Muscle layer of duodenum (tissue), 2 donors: ENCODE data around the gene HTR7.
A peak's percentile ranks its signal among the peaks of the same experiment; 100 is the strongest.
"Not testable (repeated sequence)": the region's sequence is repeated elsewhere in the genome, so short reads cannot be mapped to it uniquely, and the experiment has no call there.

Source experiments
- H3K27ac ChIP-seq: one replicate; pipeline ENCODE4 v1.7.0; 2013; ENCODE audit warnings: mild to moderate bottlenecking, low read length
- H3K27me3 ChIP-seq: one replicate; pipeline ENCODE4 v1.7.0; 2013; ENCODE audit warnings: low read depth, mild to moderate bottlenecking, control low read depth, low read length
- H3K36me3 ChIP-seq, 2 donors: one replicate each; pipeline ENCODE4 v1.7.0; 2013; ENCODE audit warnings: low read length in 2 of 2, control low read depth in 1 of 2, mild to moderate bottlenecking in 1 of 2; ENCODE audit not compliant: insufficient read depth in 2 of 2, control insufficient read depth in 1 of 2
- H3K4me1 ChIP-seq, 2 donors: one replicate each; pipeline ENCODE4 v1.7.0; 2013; ENCODE audit warnings: low read length in 2 of 2, mild to moderate bottlenecking in 2 of 2, control low read depth in 1 of 2, moderate library complexity in 1 of 2; ENCODE audit not compliant: insufficient read depth in 2 of 2, control insufficient read depth in 1 of 2
- H3K4me3 ChIP-seq, 2 donors: one replicate each; pipeline ENCODE4 v1.7.0; 2013; ENCODE audit warnings: low read length in 2 of 2, low read depth in 1 of 2, mild to moderate bottlenecking in 1 of 2
- H3K9me3 ChIP-seq, 2 donors: one replicate each; pipeline ENCODE4 v1.7.0; 2013; ENCODE audit warnings: low read length in 2 of 2, control low read depth in 1 of 2, mild to moderate bottlenecking in 1 of 2; ENCODE audit not compliant: control insufficient read depth in 1 of 2
- donor health status: healthy.

The HTR7 gene

DNA sequence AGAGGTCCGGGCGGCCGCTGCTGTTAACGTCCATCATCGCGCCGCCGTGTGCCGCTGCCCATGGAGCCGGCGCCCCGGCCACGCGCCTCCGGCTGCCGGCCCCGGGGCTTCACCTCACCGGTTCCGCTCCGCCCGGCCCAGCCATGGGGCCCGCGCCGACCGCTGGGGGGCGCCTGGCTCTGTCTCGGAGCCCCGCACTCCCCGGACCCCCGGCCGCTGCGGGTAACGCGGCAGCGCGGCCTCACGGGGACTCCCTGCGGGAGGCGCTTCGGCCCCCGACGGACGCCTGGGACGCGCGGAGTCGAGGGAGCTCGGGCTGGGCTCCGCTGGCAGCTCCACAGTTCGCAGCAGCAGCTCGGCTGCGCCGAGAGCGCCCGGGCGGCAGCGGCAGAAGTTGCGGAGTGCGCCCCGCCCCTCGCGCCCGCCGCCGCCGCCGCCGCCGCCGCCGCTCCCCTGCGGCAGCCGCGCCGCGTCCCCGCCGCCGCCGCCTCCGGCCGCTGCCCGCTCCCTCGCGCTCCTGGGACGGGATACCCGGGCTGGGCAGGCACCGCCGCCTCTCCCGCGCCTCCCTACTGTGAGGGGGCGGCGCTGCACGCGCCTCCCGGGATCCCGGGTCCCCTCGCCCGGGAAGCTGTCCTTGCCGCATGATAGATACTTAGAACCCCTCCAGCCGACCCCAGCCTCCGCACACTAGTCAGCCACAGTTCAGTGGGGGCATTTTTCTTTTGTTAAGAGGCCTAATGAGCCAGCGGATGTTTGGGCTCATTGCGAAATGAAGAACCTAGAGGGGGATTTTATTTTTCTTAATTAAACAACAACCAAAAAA, at the start of gene HTR7:
Gene HTR7 (minus strand): TSS at position 405 of the 826 bp plus-strand sequence. CDS start 368 bp downstream, at position 37.
- Histone ChIP-seq H3K4me3 (peak within 1 kb of the TSS; percentile 67 to 73), H3K4me1 (peaks cover 0 to 11% of the 10 kb centered on the region in 2 donors), H3K27ac (peak within 1 kb of the TSS; percentile 52), H3K36me3 (no peaks in the 10 kb centered on the region), H3K9me3 (no peaks in the 10 kb centered on the region), H3K27me3 (peaks cover 18% of the 10 kb centered on the region)

DNA sequence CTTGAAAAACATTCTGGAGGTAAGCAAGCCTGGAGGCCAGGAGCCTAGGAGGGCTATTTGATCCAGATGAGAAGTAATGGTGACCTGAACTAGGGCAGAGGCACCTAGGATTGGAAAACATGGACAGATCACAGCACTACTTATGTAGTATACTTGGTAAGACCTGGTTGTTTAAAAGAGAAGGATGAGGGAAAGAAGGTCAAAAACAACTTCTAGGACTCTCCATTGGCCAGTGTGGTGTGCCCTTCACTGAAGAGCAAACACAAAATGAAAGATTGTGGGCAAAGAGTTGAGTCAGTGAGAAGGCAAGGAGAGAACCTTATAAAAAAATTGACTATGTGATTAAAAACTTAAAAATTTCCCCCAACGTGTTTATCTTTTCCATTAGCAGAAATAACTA, 48.8 kb upstream of the HTR7 start:
- Histone ChIP-seq H3K36me3 (peaks cover 5 to 18% of the 10 kb centered on the region in 2 donors), H3K27ac (no peak overlapping the region), H3K9me3 (no peaks in the 10 kb centered on the region), H3K4me1 (no peaks in the 10 kb centered on the region), H3K27me3 (no peaks in the 10 kb centered on the region), H3K4me3 (no peak overlapping the region)

DNA sequence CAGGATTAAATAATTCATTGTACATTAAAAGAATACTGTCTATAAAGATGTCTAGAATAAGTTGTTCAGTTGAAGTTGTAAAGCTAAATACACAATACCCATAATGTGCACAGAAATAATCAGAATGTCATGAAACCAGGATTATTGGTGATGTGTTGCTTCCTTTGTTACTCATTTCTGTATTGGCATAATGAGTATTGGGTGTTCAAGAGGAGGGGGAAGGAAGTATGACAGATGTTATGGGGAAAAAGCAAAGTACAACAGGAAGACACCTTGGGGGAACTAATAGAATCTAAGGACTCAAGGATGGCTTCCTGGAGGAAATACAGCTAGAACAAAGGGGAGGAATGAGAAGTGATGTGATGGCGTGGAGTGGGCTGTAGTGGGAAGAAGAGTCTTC, 48.1 kb upstream of the HTR7 start:
- H3K4me3 ChIP-seq = no peak overlapping the region
- no peaks in the 10 kb centered on the region for H3K27me3 ChIP-seq
- no peaks in the 10 kb centered on the region for H3K4me1 ChIP-seq
- H3K9me3 ChIP-seq = no peaks in the 10 kb centered on the region
- H3K27ac ChIP-seq = no peak overlapping the region
- peaks cover 5 to 24% of the 10 kb centered on the region in 2 donors for H3K36me3 ChIP-seq

DNA sequence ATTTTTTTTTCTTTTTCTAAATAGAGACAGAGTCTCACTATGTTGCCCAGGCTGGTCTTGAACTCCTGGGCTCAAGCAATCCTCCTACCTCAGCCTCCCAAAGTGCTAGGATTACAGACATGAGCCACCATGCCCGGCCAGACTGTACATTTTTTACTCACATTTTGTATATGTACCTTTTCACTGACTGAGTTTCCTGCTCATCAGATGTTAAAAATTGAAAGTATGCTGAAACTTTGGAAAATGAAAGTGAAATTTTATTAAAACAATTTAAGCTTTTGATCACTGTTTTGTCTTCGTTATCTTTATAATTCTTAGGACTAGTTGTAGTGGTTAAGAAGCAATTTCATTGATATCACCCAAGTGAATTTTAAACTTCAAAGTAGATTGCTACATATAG, 39.1 kb upstream of the HTR7 start:
- not testable (repeated sequence) for H3K27me3 ChIP-seq, H3K4me1 ChIP-seq, H3K4me3 ChIP-seq, H3K9me3 ChIP-seq, H3K27ac ChIP-seq
- peaks cover 26 to 56% of the 10 kb centered on the region in 2 donors for H3K36me3 ChIP-seq

DNA sequence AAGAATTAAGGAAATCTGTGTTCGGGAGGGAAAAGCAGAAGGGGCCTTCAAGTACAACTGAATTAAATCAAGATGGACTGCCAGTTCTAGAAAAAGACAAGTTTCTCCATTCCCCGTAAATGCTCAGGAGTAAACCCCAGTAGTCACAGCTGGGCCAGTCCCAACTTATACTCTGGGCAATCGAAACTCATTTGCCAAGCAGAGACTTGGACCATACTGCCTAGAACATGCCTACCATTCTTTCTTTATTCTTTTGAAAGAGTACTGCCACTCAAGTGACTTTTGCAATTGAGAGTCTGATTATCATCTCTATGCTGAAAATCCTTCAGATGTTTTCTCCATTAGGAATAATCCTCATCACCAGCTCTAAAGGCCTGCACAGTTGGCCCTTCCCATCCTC, 35.4 kb upstream of the HTR7 start:
- Histone ChIP-seq H3K36me3 (peaks cover 37 to 68% of the 10 kb centered on the region in 2 donors), H3K27me3 (no peaks in the 10 kb centered on the region)

DNA sequence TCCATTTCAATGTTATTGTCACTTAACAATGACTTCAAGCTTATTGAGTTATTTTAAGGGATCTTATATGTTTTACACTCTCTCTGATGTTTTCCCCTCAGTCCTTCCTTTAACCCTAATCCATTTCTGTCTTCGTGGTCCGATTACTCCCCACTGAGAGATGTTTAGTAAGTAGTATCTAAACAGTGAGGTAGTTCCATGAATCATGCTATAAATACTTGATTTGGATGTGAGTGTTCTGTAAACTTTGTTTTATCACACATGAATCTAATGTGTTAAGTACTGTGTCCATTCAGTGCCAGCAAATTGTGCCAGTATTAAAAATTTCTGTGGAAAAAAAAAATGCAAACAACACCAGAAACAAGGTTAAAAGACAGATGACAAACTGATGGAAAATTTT, 32.5 kb upstream of the HTR7 start:
- no peaks in the 10 kb centered on the region for H3K27me3 ChIP-seq
- no peaks in the 10 kb centered on the region for H3K9me3 ChIP-seq
- no peak overlapping the region for H3K4me3 ChIP-seq
- H3K27ac ChIP-seq = no peak overlapping the region
- peaks cover 41 to 85% of the 10 kb centered on the region in 2 donors for H3K36me3 ChIP-seq
- no peaks in the 10 kb centered on the region for H3K4me1 ChIP-seq

More for the DNA sequence above, 35.4 kb upstream of the HTR7 start:
- no peaks in the 10 kb centered on the region for H3K4me1 ChIP-seq
- no peak overlapping the region for H3K4me3 ChIP-seq
- no peaks in the 10 kb centered on the region for H3K9me3 ChIP-seq
- H3K27ac ChIP-seq = no peak overlapping the region

DNA sequence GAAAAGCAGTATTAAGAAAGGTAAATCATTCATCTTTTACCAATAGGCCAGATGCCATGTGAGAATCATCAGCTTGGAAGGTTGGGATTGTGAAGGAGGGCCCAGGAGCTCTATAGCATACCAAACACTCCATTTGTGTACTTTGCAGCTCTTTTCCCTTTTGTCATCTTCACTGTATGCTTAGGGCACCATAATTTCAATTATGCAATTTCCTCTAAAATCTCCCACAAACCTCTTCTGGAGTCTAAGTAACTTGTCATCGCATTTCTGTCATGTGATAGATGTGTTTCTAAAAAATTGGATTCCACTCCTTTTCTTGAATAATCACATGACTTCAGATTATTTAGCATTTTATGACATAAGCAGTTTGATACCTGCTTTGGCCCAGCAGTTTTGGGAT, 31.8 kb upstream of the HTR7 start:
- Histone ChIP-seq H3K36me3 (peaks cover 38 to 82% of the 10 kb centered on the region in 2 donors), H3K27ac (no peak overlapping the region), H3K27me3 (no peaks in the 10 kb centered on the region), H3K4me3 (no peak overlapping the region), H3K4me1 (no peaks in the 10 kb centered on the region), H3K9me3 (no peaks in the 10 kb centered on the region)

DNA sequence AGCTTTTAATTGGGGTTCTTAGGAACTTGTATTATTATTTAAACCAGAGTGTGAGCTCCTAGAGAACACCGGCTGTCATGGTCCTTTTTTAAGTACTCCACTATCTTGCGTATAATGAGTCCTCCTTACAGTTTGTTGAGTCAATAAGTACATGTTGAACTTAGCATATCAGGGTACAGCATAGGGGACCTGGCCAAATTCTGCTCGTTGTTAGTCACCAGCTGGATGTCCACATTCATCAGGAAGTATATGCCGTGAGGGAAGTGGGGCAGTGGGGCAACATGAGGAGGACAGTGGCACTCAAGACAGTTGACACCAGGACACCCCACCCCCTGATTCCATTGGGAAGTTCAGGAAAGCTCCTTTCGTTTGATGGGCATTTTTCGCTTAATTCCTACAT, 30.5 kb upstream of the HTR7 start:
- Histone ChIP-seq H3K36me3 (peaks cover 27 to 73% of the 10 kb centered on the region in 2 donors), H3K4me1 (no peaks in the 10 kb centered on the region), H3K27me3 (no peaks in the 10 kb centered on the region), H3K9me3 (no peaks in the 10 kb centered on the region), H3K4me3 (no peak overlapping the region), H3K27ac (no peak overlapping the region)

DNA sequence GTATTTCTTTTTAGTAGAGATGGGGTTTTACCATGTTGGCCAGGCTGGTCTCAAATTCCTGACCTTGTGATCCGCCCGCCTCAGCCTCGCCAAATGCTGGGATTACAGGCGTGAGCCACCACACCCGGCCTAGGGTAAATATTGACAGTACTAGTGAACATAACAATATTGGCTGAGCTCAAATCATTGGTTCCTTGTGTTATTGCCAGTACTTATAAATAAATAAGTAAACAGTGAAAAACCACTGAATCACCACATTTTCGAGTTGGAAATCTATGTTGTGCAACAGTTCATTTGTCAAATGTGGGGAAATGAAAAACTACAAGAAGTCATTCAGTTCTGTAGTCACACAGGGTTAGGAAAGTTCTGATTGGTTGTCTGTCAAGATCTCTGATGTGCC, 29.7 kb upstream of the HTR7 start:
- Histone ChIP-seq H3K27me3 (no peaks in the 10 kb centered on the region), H3K36me3 (peaks cover 32 to 70% of the 10 kb centered on the region in 2 donors), H3K9me3 (no peaks in the 10 kb centered on the region), H3K4me1 (no peaks in the 10 kb centered on the region), H3K27ac (no peak overlapping the region), H3K4me3 (no peak overlapping the region)

DNA sequence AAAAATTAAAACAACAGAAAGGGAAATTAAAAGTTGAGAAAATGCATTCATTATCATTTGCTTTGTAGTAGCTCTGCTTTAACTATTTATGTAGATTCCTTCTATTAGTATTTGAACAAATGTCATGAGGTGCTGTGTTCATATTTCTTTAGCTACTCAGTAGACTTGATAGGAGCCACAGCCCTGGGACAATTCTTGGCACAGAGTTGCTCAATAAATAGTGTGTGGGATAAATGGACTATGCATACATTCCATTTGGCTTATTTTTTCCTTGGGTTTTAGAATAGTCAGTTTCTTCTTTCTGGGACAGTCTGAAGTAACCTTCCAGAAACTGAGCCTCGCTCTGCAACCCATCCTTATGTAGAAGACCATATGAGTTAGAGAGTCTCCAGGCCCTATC, 27.3 kb upstream of the HTR7 start:
- peaks cover 32 to 70% of the 10 kb centered on the region in 2 donors for H3K36me3 ChIP-seq
- H3K4me1 ChIP-seq = no peaks in the 10 kb centered on the region
- no peak overlapping the region for H3K4me3 ChIP-seq
- no peak overlapping the region for H3K27ac ChIP-seq
- no peaks in the 10 kb centered on the region for H3K9me3 ChIP-seq
- no peaks in the 10 kb centered on the region for H3K27me3 ChIP-seq

DNA sequence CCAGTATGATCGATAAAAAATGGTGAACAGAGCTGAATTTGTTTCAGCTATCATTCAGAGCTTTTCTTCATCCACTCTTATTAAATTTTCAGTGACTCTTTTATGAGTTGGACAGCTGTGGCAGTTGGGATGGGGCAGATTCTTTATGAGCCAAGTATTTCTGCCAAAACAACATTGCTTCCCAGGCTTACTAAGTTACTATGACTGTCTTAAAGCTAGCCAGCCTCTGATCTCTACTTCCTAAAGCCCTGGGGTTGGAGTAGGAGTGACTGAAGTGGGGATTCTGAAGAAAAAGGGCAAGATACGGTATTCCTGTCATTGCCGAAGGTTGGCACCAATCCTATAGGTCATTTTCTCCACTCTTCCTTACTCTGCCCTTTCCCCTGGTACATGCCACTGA, 26.6 kb upstream of the HTR7 start:
- no peak overlapping the region for H3K27ac ChIP-seq
- H3K27me3 ChIP-seq = no peaks in the 10 kb centered on the region
- no peaks in the 10 kb centered on the region for H3K4me1 ChIP-seq
- peaks cover 29 to 66% of the 10 kb centered on the region in 2 donors for H3K36me3 ChIP-seq
- no peaks in the 10 kb centered on the region for H3K9me3 ChIP-seq
- H3K4me3 ChIP-seq = no peak overlapping the region
